ENCODE results near the gene VIPAS39. TPM values are rescaled to one million over a fixed set of nuclear protein-coding genes. Genes with fewer than 3 reads are reported as not detected.

The VIPAS39 gene
- total and polyA plus RNA-seq, 2 of the 13 experiments (the other 11 are each of a cell fraction or from before 2014, with no cell fraction given), result 13.3 to 21.5 TPM

DNA sequence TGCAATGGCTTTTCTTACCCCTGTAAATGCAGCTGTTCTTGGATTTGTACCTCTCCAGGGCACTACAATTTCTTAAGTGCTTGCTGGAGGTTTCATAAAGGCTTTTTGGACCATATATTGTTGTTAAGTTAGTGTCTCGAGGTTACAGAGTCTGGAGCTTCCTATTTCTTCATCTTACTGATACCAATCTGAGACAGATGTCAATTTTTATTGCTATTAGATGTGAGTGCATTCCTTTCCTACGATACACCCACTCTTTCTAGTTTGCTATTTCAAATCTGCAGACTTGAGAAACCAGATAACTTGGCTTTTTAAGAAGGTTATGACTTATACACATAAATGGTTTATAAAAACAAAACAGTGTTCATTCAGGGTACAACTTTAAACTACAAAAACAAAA, 36.2 kb downstream of the VIPAS39 start:
- Histone ChIP-seq H3K27me3 (ENCODE audit: control insufficient read depth in 1 of 2, insufficient read depth in 2 of 2, low read length in 2 of 2) (no peaks in the 10 kb centered on the region), H3K79me2 (ENCODE audit: insufficient read depth, low read length) (no peaks in the 10 kb centered on the region), H3K36me3 (replicated peaks in 1 of 2; ENCODE audit: control insufficient read depth in 1 of 2, insufficient read depth in 2 of 2, low read length in 2 of 2) (peaks cover 2 to 19% of the 10 kb centered on the region in 2 experiments; a peak in 3 of 5 replicates), H4K20me1 (ENCODE audit: insufficient read depth, low read length) (no peaks in the 10 kb centered on the region), H3K27ac (ENCODE audit: extremely low read length, insufficient read depth, low read length) (no peak overlapping the region), H3K4me1 (ENCODE audit: insufficient read depth, low read length) (no peaks in the 10 kb centered on the region), H3K4me3 (replicated peaks in 1 of 3; ENCODE audit: insufficient read depth in 1 of 3, low read depth in 2 of 3, low read length in 3 of 3) (no peak overlapping the region), H3K4me2 (ENCODE audit: low read depth, low read length) (no peak overlapping the region), H3K9me3 (ENCODE audit: low read length) (peaks cover 14% of the 10 kb centered on the region), H2AFZ (ENCODE audit: low read length) (no peak overlapping the region), H3K9ac (ENCODE audit: insufficient read depth, low read depth, low read length) (no peak overlapping the region)
- TF ChIP-seq ZNF124 (CRISPR knock-in tag; IDR thresholded peaks at IDR 0.05) (no peak), KAT2B (IDR thresholded peaks at IDR 0.05; ENCODE audit: borderline replicate concordance, low read depth, low read length) (no peak), ZFP90 (CRISPR knock-in tag; IDR thresholded peaks at IDR 0.05; ENCODE audit: borderline replicate concordance) (no peak), TEAD2 (CRISPR knock-in tag; IDR thresholded peaks at IDR 0.05) (no peak), ZBTB39 (CRISPR knock-in tag; IDR thresholded peaks at IDR 0.05) (no peak), RARG (CRISPR knock-in tag; IDR thresholded peaks at IDR 0.05; ENCODE audit: low read depth) (no peak), ZNF710 (CRISPR knock-in tag; IDR thresholded peaks at IDR 0.05; ENCODE audit: borderline replicate concordance) (no peak), GATAD1 (CRISPR knock-in tag; IDR thresholded peaks at IDR 0.05) (no peak), HMGXB4 (CRISPR knock-in tag; IDR thresholded peaks at IDR 0.05; ENCODE audit: borderline replicate concordance in 1 of 2, low read depth in 1 of 2) (no peak), ZNF234 (CRISPR knock-in tag; conservative IDR thresholded peaks at IDR 0.05) (no peak), ZNF143 (CRISPR knock-in tag; IDR thresholded peaks at IDR 0.05) (no peak)
- TF ChIP-seq, protein P1, sequence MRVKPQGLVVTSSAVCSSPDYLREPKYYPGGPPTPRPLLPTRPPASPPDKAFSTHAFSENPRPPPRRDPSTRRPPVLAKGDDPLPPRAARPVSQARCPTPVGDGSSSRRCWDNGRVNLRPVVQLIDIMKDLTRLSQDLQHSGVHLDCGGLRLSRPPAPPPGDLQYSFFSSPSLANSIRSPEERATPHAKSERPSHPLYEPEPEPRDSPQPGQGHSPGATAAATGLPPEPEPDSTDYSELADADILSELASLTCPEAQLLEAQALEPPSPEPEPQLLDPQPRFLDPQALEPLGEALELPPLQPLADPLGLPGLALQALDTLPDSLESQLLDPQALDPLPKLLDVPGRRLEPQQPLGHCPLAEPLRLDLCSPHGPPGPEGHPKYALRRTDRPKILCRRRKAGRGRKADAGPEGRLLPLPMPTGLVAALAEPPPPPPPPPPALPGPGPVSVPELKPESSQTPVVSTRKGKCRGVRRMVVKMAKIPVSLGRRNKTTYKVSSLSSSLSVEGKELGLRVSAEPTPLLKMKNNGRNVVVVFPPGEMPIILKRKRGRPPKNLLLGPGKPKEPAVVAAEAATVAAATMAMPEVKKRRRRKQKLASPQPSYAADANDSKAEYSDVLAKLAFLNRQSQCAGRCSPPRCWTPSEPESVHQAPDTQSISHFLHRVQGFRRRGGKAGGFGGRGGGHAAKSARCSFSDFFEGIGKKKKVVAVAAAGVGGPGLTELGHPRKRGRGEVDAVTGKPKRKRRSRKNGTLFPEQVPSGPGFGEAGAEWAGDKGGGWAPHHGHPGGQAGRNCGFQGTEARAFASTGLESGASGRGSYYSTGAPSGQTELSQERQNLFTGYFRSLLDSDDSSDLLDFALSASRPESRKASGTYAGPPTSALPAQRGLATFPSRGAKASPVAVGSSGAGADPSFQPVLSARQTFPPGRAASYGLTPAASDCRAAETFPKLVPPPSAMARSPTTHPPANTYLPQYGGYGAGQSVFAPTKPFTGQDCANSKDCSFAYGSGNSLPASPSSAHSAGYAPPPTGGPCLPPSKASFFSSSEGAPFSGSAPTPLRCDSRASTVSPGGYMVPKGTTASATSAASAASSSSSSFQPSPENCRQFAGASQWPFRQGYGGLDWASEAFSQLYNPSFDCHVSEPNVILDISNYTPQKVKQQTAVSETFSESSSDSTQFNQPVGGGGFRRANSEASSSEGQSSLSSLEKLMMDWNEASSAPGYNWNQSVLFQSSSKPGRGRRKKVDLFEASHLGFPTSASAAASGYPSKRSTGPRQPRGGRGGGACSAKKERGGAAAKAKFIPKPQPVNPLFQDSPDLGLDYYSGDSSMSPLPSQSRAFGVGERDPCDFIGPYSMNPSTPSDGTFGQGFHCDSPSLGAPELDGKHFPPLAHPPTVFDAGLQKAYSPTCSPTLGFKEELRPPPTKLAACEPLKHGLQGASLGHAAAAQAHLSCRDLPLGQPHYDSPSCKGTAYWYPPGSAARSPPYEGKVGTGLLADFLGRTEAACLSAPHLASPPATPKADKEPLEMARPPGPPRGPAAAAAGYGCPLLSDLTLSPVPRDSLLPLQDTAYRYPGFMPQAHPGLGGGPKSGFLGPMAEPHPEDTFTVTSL (CRISPR knock-in tag; IDR thresholded peaks at IDR 0.05; ENCODE audit: borderline replicate concordance), result no peak
- DNase-seq (ENCODE audit: low spot score) (no peak), FAIRE-seq (no peak), ATAC-seq (no peak)
- WGBS (ENCODE audit: low lambda C conversion rate), result 48% methylated on average over 2 of the region's 2 CpGs
- ChIA-PET POLR2A (no interaction called here), CTCF (ENCODE audit: low intra/inter-chr PET ratio, low total read pairs) (no interaction called here)
- in situ Hi-C loops (cut with HindIII; ENCODE audit: extremely low pct_ligation_motif_present, low pct_unique_long_range_greater_than_20kb) (no loop called here), intact Hi-C loops (cut with micrococcal nuclease; ENCODE audit: unreplicated experiment) (no loop called here)
- no TSS peak for BruUV-seq (replicated peaks)
